RPMI8226 (cell line): ENCODE data around the gene HMGCL.
"Not testable (repeated sequence)": the region's sequence is repeated elsewhere in the genome, so short reads cannot be mapped to it uniquely, and the experiment has no call there.

Experiments
- DNase-seq: peaks from one replicate; pipeline ENCODE4 v3.0.0-alpha.2; 2015

HMGCL gene

DNA sequence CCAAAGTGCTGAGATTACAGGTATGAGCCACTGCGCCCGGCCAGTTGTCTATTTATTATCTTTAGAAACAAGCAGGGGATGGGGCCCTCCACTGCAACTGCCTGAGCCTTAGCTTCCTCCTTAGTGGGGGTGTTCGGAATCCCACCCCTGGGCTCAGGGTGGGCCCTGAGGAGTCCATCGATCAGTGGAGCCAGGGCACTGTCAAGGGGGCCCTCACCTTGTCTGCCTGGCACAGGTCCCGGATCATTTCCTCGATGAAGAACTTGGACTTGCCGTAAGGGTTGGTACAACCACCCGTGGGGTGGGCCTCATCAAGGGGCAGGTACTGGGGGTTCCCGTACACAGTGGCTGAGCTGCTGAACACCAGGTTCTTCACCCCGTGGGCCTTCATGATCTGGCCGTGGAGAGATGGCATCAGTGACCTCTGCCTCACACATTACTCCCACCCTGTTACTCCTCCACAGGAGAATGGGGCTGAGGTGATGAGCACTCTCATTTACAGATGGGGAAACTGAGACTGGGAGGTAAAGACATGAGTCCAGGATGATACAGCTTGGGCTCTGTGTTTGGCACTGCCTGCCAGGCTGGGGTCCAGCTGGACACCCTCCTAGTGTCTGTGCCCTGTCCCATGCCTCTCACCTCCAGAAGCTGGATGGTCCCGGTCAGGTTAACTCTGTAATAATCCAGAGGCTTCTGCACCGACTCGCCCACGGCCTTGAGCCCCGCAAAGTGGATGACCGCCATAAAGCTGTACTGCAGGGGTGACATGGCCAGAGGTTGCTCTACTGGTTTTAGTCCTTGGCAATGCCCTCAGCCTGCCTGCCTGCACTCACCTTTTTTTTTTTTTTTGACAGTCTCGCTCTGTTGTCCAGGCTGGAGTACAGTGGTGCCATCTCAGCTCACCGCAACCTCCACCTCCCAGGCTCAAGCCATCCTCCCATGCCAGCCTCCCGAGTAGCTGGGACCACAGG lies 27.5 kb downstream of the HMGCL start:
- DNase-seq, result no peak

DNA sequence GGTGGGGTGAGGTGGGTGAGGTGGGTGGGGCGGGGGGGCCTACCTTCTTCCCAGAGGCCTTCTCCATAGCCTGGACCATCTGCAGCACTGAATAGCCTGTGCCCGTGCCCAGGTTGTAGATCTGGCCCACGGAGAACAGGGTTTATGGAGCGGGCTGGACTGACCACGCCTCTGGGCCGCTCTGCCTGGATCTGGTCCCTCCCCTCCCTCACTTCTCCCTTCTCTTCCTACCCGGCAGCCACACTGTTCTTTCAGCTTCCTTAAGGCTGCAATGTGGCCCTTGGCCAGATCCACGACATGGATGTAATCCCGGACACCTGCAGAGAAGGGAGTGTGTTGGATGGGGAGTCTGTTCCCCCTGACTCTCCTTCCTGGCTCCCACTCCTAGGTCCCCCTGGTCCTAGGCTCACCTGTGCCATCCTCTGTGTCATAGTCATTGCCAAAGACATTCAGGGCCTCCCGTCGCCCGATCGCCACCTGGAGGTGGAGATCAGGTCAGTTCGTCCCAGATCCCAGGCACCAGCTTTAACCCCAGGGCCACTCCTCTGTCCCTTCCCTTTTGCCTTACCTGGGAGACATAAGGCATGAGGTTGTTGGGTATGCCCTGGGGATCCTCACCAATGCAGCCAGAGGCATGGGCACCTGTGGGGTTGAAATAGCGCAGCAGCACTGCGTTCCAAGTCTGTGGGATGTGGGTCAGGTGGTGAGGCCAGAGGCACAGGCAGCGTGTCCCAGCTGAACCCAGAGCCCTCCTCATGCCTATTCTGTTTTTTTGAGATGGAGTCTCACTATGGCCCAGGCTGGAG lies 28.6 kb downstream of the HMGCL start:
- DNase-seq, result no peak

DNA sequence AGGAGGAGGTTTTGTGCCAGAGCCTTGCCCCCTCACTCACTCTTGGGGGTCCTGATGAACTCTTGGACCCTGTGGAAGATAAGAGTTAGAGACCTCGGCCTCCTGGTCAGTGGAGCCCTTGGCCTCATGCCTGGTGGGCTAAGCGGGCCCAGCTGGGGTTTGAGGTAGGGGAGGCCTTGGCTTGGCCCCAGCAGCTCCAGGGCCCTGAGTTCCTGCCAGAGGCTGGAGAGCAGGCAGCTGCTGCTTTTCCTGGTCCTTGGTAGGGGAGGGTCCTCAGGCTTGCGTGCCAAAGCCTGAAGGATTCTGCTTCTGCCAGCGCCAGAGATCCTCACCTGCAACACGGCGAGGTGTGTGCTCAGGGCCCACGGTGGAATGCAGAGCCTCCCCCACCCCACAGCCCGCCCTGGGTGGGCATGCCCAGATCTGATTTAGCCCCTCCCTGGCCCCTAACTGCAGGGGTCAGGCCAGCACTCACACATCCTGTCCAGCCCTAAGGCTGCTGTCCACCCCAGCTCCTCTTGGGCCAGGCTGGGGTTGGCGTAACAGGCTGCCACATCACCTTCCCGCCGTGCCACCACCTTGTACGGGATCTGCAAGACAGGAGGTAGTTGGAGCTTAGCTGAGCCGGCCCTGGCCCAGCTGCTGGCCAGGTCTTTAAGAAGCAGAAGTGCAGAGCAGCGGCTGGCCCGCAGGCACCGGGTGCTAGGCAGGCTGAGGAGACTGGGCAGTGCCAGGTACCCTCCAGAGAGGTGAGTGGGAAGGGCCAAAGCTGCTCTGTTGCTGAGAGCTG lies 29.4 kb downstream of the HMGCL start:
- DNase-seq, result no peak

- not testable (repeated sequence) for DNase-seq
These were observed 30.5 kb downstream of the HMGCL start for GRCh38 chr1:23794732-23795182.

- DNase-seq, result no peak
These were observed 31.1 kb downstream of the HMGCL start for GRCh38 chr1:23793861-23794731.

- peak; percentile 64 for DNase-seq
These were observed 32.0 kb downstream of the HMGCL start for GRCh38 chr1:23793018-23793781.

DNA sequence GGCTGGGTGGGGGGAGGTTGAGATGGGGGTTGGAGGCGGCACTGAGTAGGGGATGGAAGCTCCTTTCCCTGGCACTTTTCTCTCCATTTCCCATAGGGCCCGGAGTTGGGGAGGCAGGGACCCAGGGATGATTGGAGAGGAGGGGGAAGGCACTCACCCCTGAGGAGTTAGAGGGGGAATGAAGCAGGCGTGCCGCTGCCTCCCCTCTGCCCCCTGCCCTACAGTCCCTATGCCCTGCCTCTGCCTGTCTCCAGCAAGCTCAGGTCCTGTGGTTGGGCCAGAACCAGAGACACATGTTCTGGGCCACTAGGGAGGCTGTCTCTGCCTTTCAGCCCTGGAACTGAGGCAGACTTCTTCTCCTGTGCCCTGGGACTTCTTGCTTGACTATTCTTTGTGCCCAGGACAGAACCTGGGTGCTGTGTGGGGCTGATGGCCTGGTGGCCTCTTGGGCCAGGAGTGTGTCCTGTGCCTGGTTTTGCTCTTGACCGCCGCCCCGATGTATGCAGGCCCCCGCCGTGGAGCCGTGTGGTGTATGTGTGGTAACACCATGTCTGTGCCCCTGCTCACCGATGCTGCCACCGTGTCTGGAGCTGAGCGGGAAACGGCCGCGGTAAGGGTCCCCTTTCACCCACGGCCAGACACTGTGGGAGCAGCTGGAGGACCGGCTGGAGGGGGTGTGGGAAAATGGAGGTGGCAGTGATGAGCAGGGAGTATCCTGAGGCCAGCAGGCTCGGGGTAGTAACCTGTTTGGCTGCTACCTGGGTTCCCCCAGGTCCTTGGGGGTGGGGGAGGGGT lies 32.9 kb downstream of the HMGCL start:
- DNase-seq, result no peak

DNA sequence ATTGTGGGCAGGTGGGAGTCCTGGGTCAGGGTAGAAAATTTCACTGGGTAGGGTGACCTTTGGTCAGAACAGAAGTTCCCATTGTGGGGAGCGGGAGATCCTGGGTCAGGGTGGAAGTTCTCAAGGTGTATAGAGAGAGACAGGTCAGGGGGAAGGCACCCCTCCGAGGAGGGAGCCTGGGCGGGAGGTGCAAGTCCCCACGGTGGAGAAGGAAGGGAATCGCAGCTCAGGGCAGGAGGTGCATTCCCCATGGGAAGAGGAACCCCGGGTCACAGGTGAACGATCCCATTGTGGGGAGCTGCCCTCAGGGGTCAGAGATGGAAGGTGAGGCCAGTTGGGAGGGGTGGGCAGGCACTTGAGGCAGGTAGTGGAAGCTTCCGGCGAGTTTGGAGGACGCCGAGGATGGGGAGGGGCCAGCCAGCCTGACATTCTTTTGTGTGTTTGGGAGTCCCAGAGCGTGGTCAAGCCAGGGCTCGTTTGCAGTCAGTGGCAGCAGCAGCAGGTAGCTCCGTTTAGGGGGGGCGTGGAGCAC lies 33.6 kb downstream of the HMGCL start:
- peak; percentile 61 for DNase-seq

- DNase-seq, result peak; percentile 96
These were observed 34.3 kb downstream of the HMGCL start, which contains the start of gene LYPLA2 for GRCh38 chr1:23790696-23791515. TSS of gene LYPLA2 (plus strand) at chr1:23791145. CDS start at chr1:23792683, 1,538 bp downstream.

GRCh38 chr1:23788695-23789094 lies 36.5 kb downstream of the HMGCL start:
- DNase-seq, result no peak

DNA sequence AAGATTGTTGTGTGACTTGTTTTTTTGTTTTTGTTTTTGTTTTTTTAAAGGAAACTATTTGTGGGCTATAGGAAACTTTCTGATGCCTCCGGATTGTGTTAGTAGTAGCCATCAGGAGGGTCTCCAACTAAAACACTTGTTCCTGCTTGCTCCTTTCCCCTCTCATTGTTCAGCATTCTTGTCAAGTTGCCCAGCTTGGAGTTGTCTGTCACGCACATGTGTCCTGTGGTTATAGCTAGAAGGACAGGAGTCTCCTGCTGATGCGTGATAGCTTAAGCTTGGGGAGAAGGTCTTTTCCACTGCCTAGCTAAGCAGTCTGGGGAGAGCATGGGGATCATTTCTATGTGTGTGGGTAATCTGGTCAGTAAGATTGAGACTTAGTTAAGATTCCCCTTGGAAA lies 37.5 kb downstream of the HMGCL start:
- no peak for DNase-seq

DNA sequence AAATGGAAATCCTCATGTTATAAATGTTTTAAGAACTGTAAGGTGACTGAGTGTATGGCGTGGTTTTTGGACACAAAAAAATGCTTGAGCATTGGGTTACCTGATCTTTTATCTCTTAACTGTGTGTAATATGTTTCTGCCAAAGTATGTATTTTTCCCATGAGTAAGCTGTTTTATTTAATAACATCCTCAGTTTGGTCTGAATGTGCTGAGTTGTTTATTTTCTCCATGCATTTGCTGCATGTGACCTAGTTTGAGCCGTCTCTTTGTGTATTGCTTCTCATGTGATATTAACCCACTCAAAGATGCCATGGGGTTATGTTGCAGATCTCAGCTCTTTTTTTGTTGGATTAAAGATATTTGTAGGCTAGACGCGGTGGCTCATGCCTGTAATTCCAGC lies 40.4 kb downstream of the HMGCL start:
- DNase-seq, result no peak

- DNase-seq, result not testable (repeated sequence)
These were observed 42.1 kb downstream of the HMGCL start for GRCh38 chr1:23783141-23783540.

GRCh38 chr1:23779826-23780371 lies 45.3 kb downstream of the HMGCL start:
- no peak for DNase-seq

DNA sequence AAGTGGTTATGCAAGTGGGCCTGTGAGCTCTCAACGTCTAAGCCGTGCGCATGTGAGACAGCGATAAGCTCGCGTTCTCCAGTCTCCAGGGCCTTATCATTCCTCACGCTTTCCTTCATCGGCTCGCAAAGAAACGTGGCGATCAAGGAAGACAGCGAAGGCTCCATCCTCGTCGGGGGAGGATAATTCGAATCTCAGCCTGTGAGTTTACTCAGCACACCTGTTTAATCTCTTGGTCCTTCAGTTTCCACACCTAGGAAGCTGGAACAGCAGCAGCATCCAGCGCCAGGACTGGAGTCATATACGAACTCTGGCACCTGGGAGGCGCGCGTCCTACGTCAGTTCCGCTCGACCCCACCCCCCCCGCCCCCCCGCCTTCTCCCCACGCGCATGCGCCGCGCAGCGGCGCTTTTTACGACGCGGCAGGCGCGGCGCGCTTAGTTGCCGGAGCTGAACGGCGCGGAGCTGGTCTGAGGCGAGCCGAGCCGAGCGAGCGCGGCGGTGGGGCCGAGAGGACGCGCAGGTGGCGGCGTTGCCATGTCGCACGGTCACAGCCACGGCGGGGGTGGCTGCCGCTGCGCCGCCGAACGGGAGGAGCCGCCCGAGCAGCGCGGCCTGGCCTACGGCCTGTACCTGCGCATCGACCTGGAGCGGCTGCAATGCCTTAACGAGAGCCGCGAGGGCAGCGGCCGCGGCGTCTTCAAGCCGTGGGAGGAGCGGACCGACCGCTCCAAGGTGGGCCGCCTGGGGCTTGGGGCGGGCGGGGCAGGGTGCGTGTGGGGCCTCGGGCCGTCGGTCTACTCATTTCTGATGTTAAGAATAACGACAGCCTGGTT lies 47.0 kb downstream of the HMGCL start, which contains the start of gene PITHD1:
PITHD1 (plus strand) TSS at position 440 of the 836 bp plus-strand sequence; CDS start at position 538, 98 bp downstream.
- peak; percentile 95 for DNase-seq

- no peak for DNase-seq
These were observed 49.0 kb downstream of the HMGCL start for GRCh38 chr1:23776217-23776616.

- DNase-seq, result no peak
These were observed 50.9 kb downstream of the HMGCL start for GRCh38 chr1:23774174-23774880.
